ENCODE measurements around the gene MBOAT2. TPM values are rescaled to one million over a fixed set of nuclear protein-coding genes. Genes with fewer than 3 reads are reported as not detected.

The MBOAT2 gene
- total and polyA plus RNA-seq, 2 of the 13 experiments (the other 11 are each of a cell fraction or from before 2014, with no cell fraction given): 0.11 to 0.36 TPM

GRCh38 chr2:8996006-8996405, 7.5 kb downstream of the MBOAT2 start:
- Histone ChIP-seq H3K4me2 (ENCODE audit: low read depth, low read length) (no peak overlapping the region), H3K27ac (ENCODE audit: extremely low read length, insufficient read depth, low read length) (no peak overlapping the region), H2AFZ (ENCODE audit: low read length) (no peak overlapping the region), H4K20me1 (ENCODE audit: insufficient read depth, low read length) (no peaks in the 10 kb centered on the region), H3K9me3 (ENCODE audit: low read length) (no peaks in the 10 kb centered on the region), H3K4me1 (ENCODE audit: insufficient read depth, low read length) (no peaks in the 10 kb centered on the region), H3K79me2 (ENCODE audit: insufficient read depth, low read length) (no peaks in the 10 kb centered on the region), H3K27me3 (ENCODE audit: control insufficient read depth in 1 of 2, insufficient read depth in 2 of 2, low read length in 2 of 2) (peaks cover 0 to 35% of the 10 kb centered on the region in 2 experiments; a peak in 4 of 5 replicates), H3K4me3 (replicated peaks in 1 of 3; ENCODE audit: insufficient read depth in 1 of 3, low read depth in 2 of 3, low read length in 3 of 3) (no peak overlapping the region), H3K9ac (ENCODE audit: insufficient read depth, low read depth, low read length) (no peak overlapping the region), H3K36me3 (replicated peaks in 1 of 2; ENCODE audit: control insufficient read depth in 1 of 2, insufficient read depth in 2 of 2, low read length in 2 of 2) (no peaks in the 10 kb centered on the region)
- ChIA-PET CTCF (ENCODE audit: low intra/inter-chr PET ratio, low total read pairs) (no interaction called here), POLR2A (no interaction called here)
- in situ Hi-C loops (cut with HindIII; ENCODE audit: extremely low pct_ligation_motif_present, low pct_unique_long_range_greater_than_20kb): no loop called here
- WGBS (ENCODE audit: low lambda C conversion rate): 85% methylated on average over 4 of the region's 4 CpGs
- intact Hi-C loops (cut with micrococcal nuclease; ENCODE audit: unreplicated experiment): no loop called here
- DNase-seq (ENCODE audit: low spot score) (no peak), FAIRE-seq (no peak), ATAC-seq (no peak)
- BruUV-seq (replicated peaks): no TSS peak
- TF ChIP-seq HOXA3 (CRISPR knock-in tag; IDR thresholded peaks at IDR 0.05): no peak
- no peak for TF ChIP-seq RNF2 (conservative IDR thresholded peaks at IDR 0.05; ENCODE audit: low read depth)
- no peak for TF ChIP-seq POGZ (CRISPR knock-in tag; IDR thresholded peaks at IDR 0.05)
- TF ChIP-seq FUBP1 (CRISPR knock-in tag; IDR thresholded peaks at IDR 0.05; ENCODE audit: borderline replicate concordance): no peak
- TF ChIP-seq NFYB (CRISPR knock-in tag; IDR thresholded peaks at IDR 0.05): no peak
- TF ChIP-seq, protein P1, sequence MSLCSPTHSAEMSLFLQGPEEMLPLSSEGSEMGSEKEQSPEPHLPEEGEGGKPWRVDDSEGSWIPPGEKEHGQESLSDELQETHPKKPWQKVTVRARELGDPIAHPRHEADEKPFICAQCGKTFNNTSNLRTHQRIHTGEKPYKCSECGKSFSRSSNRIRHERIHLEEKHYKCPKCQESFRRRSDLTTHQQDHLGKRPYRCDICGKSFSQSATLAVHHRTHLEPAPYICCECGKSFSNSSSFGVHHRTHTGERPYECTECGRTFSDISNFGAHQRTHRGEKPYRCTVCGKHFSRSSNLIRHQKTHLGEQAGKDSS (CRISPR knock-in tag; IDR thresholded peaks at IDR 0.05; ENCODE audit: borderline replicate concordance, low read depth): no peak
- TF ChIP-seq FOXP1 (IDR thresholded peaks at IDR 0.05): no peak
- no peak for TF ChIP-seq FOXP1 (CRISPR knock-in tag; IDR thresholded peaks at IDR 0.05)
- TF ChIP-seq ZMAT3 (CRISPR knock-in tag; conservative IDR thresholded peaks at IDR 0.05): no peak
- no peak for TF ChIP-seq ZFX (CRISPR knock-in tag; IDR thresholded peaks at IDR 0.05; ENCODE audit: low read depth)
- TF ChIP-seq BRCA1 (CRISPR knock-in tag; IDR thresholded peaks at IDR 0.05): no peak
- TF ChIP-seq, protein P2, sequence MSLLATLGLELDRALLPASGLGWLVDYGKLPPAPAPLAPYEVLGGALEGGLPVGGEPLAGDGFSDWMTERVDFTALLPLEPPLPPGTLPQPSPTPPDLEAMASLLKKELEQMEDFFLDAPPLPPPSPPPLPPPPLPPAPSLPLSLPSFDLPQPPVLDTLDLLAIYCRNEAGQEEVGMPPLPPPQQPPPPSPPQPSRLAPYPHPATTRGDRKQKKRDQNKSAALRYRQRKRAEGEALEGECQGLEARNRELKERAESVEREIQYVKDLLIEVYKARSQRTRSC (CRISPR knock-in tag; IDR thresholded peaks at IDR 0.05; ENCODE audit: low read depth): no peak
- no peak for TF ChIP-seq U2AF2 (IDR thresholded peaks at IDR 0.05; ENCODE audit: low read depth, low read length)
- no peak for TF ChIP-seq ZNF225 (CRISPR knock-in tag; IDR thresholded peaks at IDR 0.05)
- TF ChIP-seq TBX2 (CRISPR knock-in tag; IDR thresholded peaks at IDR 0.05; ENCODE audit: borderline replicate concordance): no peak
- TF ChIP-seq PHF8 (CRISPR knock-in tag; IDR thresholded peaks at IDR 0.05): no peak
- TF ChIP-seq, protein P3, sequence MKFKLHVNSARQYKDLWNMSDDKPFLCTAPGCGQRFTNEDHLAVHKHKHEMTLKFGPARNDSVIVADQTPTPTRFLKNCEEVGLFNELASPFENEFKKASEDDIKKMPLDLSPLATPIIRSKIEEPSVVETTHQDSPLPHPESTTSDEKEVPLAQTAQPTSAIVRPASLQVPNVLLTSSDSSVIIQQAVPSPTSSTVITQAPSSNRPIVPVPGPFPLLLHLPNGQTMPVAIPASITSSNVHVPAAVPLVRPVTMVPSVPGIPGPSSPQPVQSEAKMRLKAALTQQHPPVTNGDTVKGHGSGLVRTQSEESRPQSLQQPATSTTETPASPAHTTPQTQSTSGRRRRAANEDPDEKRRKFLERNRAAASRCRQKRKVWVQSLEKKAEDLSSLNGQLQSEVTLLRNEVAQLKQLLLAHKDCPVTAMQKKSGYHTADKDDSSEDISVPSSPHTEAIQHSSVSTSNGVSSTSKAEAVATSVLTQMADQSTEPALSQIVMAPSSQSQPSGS (CRISPR knock-in tag; IDR thresholded peaks at IDR 0.05): no peak
- TF ChIP-seq ZNF503 (CRISPR knock-in tag; IDR thresholded peaks at IDR 0.05): no peak

Data from HepG2 (cell line).